ENCODE results near the gene MCIDAS.

MCIDAS gene

DNA sequence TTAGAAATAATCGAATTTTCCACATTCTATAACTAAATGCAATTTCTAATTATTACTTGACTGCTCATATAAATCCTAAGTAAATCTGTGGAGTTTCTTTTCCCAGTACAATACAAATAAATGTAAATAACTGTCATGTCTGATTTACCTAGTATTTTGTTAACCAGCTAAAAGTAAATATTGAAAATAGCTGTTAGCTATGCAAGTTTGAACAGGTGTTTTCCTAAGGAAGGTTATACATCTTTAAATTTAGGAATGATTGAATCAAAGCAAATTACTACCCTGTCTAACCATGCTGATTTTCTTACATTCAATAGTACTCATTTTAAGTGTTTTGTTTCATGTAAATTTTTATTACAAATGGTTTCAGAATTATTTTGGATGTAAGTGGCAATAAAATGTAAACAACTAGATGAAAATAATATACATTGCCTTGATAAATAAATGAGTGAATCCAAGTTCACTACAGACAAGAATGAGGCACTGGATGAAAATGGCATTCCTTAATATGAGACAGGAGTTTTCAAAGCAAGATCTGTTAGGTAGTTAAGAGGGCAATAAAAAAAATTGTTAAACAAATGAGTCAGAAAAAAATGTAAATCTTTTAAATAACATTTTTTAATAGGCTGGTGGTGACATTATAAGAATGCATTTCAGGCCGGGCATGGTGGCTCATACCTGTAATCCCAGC is 15.8 kb downstream of the MCIDAS start:
- no peak for DNase-seq (ENCODE audit: low spot score)
- in situ Hi-C loops (cut with MboI; ENCODE audit: low sequenced_read_pairs, unreplicated experiment) = no loop called here

DNA sequence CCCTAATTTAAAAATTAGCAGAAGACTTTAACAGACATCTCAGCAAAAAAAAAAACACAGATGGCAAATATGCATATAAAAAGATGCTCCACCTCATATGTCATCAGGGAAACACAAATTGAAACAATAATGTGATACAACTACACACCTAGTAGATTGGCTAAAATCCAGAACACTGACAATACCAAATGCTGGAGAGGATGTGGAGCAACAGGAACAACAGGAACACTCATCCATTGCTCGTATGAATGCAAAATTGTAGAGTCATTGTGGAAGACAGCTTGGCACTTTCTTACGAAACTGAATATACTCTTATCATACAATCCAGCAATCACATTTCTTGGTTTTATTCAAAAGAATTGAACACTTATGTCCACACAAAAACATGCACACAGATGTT is 22.1 kb downstream of the MCIDAS start:
- in situ Hi-C loops (cut with MboI; ENCODE audit: low sequenced_read_pairs, unreplicated experiment) = no loop called here
- no peak for DNase-seq (ENCODE audit: low spot score)
- TF ChIP-seq, protein P1, sequence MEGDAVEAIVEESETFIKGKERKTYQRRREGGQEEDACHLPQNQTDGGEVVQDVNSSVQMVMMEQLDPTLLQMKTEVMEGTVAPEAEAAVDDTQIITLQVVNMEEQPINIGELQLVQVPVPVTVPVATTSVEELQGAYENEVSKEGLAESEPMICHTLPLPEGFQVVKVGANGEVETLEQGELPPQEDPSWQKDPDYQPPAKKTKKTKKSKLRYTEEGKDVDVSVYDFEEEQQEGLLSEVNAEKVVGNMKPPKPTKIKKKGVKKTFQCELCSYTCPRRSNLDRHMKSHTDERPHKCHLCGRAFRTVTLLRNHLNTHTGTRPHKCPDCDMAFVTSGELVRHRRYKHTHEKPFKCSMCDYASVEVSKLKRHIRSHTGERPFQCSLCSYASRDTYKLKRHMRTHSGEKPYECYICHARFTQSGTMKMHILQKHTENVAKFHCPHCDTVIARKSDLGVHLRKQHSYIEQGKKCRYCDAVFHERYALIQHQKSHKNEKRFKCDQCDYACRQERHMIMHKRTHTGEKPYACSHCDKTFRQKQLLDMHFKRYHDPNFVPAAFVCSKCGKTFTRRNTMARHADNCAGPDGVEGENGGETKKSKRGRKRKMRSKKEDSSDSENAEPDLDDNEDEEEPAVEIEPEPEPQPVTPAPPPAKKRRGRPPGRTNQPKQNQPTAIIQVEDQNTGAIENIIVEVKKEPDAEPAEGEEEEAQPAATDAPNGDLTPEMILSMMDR (IDR thresholded peaks at IDR 0.05; ENCODE audit: borderline replicate concordance, control extremely low read depth, extremely low read depth, insufficient read depth, missing control alignments) = no peak

More for the DNA sequence above, 15.8 kb downstream of the MCIDAS start:
- TF ChIP-seq, protein P1 (IDR thresholded peaks at IDR 0.05; ENCODE audit: borderline replicate concordance, control extremely low read depth, extremely low read depth, insufficient read depth, missing control alignments) = no peak

DNA sequence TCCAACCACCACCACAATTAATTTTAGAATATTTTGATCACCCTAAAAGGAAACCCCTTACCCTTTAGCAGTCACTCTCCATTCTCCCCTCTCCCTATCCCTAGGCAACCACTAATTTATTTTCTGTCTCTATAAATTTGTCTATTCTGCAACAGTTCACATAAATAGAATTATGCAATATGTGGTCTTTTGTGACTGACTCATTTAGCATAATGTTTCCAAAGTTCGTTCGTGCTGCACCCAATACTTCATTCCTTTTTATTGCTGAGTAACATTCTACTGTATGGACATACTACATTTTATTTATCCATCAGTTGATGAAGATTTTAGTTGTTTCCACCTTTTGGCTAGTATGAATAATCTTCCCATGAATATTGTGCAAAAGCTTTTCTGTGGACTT is 36.0 kb downstream of the MCIDAS start:
- in situ Hi-C loops (cut with MboI; ENCODE audit: low sequenced_read_pairs, unreplicated experiment) = loop anchor here (25.0 kb wide), 1 partner anchor 496 kb away; no protein-coding TSS in a partner anchor
- TF ChIP-seq, protein P1 (IDR thresholded peaks at IDR 0.05; ENCODE audit: borderline replicate concordance, control extremely low read depth, extremely low read depth, insufficient read depth, missing control alignments) = no peak
- no peak for DNase-seq (ENCODE audit: low spot score)

DNA sequence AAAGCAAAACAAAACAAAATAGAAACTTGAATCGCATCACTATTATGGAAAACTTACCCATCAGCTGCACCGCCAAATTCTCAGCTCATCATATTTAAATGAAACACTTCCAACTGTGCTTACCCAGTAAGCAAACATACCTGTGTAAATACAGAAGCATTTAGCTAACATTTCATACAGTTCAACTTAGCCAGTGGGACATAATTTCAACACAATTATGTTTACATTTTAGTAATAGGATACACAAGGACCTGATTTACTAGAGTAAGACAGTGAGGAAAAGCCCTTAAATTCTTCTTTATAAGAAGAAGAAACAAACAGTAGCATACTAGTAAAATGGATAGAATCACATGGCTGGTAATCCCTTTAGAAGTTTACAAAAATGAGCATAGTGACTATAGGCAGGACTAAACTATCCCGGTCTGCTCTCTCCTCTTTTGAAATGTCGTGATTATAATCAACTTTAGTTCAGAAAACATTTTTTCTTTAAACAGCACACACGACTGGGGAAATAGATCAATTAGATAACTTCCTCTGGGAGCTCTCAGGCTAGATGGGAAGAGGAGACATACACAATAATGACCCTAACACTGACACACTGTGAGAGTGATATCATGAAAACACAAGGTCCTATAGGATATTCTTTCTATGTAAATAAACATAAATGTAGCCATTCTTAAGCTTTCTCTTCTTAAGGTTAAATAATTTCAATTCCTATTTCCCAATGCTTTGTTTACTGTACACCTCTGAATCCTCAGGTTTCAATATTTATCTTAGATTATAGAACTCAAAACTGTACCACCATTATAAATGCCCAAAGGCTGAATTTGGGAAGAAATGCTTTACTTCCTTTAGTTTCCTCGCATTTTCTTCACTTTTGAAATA is 38.2 kb downstream of the MCIDAS start:
- no peak for DNase-seq (ENCODE audit: low spot score)
- TF ChIP-seq, protein P1 (IDR thresholded peaks at IDR 0.05; ENCODE audit: borderline replicate concordance, control extremely low read depth, extremely low read depth, insufficient read depth, missing control alignments) = no peak
- in situ Hi-C loops (cut with MboI; ENCODE audit: low sequenced_read_pairs, unreplicated experiment) = loop anchor here (25.0 kb wide), 1 partner anchor 498 kb away; no protein-coding TSS in a partner anchor

DNA sequence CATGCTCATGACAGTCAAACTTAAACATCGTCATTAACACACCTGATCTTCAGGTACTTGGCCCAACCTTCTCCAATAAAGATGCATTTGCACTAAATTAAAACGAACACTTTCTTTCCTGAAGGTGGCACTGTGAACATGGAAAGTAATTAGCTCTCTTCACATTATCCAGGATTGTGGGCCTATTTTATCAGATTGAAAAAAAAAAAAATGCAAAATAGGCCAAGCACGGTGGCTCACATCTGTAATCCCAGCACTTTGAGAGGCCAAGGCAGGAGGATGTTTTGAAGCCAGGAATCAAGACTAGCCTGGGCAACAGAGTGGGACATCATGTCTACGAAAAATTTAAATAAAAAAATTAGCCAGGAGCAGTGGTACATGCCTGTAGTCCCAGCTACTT is 39.7 kb downstream of the MCIDAS start:
- in situ Hi-C loops (cut with MboI; ENCODE audit: low sequenced_read_pairs, unreplicated experiment) = loop anchor here (25.0 kb wide), 1 partner anchor 500 kb away; no protein-coding TSS in a partner anchor
- DNase-seq (ENCODE audit: low spot score) = no peak
- TF ChIP-seq, protein P1 (IDR thresholded peaks at IDR 0.05; ENCODE audit: borderline replicate concordance, control extremely low read depth, extremely low read depth, insufficient read depth, missing control alignments) = no peak

DNA sequence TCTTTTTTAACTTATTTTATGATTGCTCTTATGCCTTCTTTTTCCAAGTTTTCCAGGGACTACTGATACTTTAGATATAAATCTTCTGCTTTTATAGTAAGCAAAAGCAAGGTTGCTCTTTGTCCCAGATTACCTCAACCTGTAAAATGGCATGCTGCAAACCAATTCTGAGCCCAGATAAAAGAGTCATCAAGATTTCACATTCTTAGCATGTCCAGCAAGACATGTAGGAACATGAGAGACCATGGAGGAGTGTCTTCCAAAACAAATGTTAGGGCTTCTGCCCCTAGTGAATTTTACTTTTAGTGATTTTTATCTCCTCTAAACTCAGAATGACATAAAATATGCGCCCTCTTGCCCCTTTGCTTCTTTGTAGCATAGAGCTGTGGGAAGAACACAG is 47.1 kb downstream of the MCIDAS start:
- in situ Hi-C loops (cut with MboI; ENCODE audit: low sequenced_read_pairs, unreplicated experiment) = loop anchor here (25.0 kb wide), 1 partner anchor 507 kb away; no protein-coding TSS in a partner anchor
- TF ChIP-seq, protein P1 (IDR thresholded peaks at IDR 0.05; ENCODE audit: borderline replicate concordance, control extremely low read depth, extremely low read depth, insufficient read depth, missing control alignments) = no peak
- DNase-seq (ENCODE audit: low spot score) = no peak

All from GM13976 (cell line).